Mammary epithelial cell (primary cell): ENCODE measurements around the gene PRUNE2.

Experiments
- CTCF ChIP-seq, 2 donors: IDR thresholded peaks in 1 of 2; conservative IDR thresholded peaks in 1 of 2; 2 replicates each; pipeline ENCODE4 v1.5.1; 2011 to 2012; ENCODE audit warnings: inconsistent platforms in 2 of 2, low read length in 2 of 2, mild to moderate bottlenecking in 2 of 2, control low read depth in 1 of 2, low read depth in 1 of 2; ENCODE audit not compliant: insufficient read depth in 1 of 2; ENCODE audit errors: extremely low read depth in 1 of 2
- EZH2 ChIP-seq: IDR thresholded peaks from 2 replicates; pipeline ENCODE4 v1.6.1; 2012; ENCODE audit warnings: low read length, inconsistent platforms, borderline replicate concordance

- TF ChIP-seq EZH2 (no peak), CTCF (conservative IDR thresholded peaks at IDR 0.05 in 1 of 2, IDR thresholded peaks at IDR 0.05 in 1 of 2; ENCODE audit: extremely low read depth in 1 of 2, insufficient read depth in 1 of 2, low read depth in 1 of 2, low read length in 2 of 2) (no peak)
Observed at GRCh38 chr9:76772686-76773445, 133.0 kb downstream of the PRUNE2 start.
